Mesothelial cell of epicardium (in vitro differentiated cells): ENCODE measurements around the gene CAMTA1. TPM values are rescaled to one million over a fixed set of nuclear protein-coding genes. Genes with fewer than 3 reads are reported as not detected.

Source experiments
- DNase-seq, 2 experiments: peaks; one replicate each; pipeline ENCODE4 v3.0.0; 2021; ENCODE audit warnings: low spot score in 2 of 2; ENCODE audit not compliant: unreplicated experiment in 2 of 2
- H3K27ac Mint-ChIP-seq: 2 replicates; pipeline ENCODE4 v1.8.0; 2021; ENCODE audit warnings: mixed read lengths
- H3K27me3 Mint-ChIP-seq: 2 replicates; pipeline ENCODE4 v1.8.0; 2021; ENCODE audit warnings: low read depth, mixed read lengths
- H3K36me3 Mint-ChIP-seq: 2 replicates; pipeline ENCODE4 v1.8.0; 2021; ENCODE audit warnings: mixed read lengths
- H3K4me1 Mint-ChIP-seq: 2 replicates; pipeline ENCODE4 v1.8.0; 2021; ENCODE audit warnings: mixed read lengths
- H3K4me3 Mint-ChIP-seq: 2 replicates; pipeline ENCODE4 v1.8.0; 2021; ENCODE audit warnings: mild to moderate bottlenecking, moderate library complexity, mixed read lengths
- H3K9me3 Mint-ChIP-seq: 2 replicates; pipeline ENCODE4 v1.8.0; 2021; ENCODE audit warnings: mixed read lengths
- CTCF ChIP-seq: fragments of 200-600 bp; sonication (generic); IDR thresholded peaks from one replicate; pipeline ENCODE4 v1.5.0; 2021; ENCODE audit warnings: antibody characterized with exemption; ENCODE audit not compliant: unreplicated experiment
- total RNA-seq: library from RNA; stranded (reverse); gene quantifications from 3 replicates; pipeline ENCODE4 v1.2.1, GENCODE V29; 2021

CAMTA1 gene
- total RNA-seq, 1 donor from 2014 or later: 70.4 TPM

GRCh38 chr1:7171168-7171567 lies 385.9 kb downstream of the CAMTA1 start:
- no peaks in the 10 kb centered on the region for H3K36me3 Mint-ChIP-seq
- H3K9me3 Mint-ChIP-seq: no peaks in the 10 kb centered on the region
- peaks cover 58% of the 10 kb centered on the region for H3K27me3 Mint-ChIP-seq
- no peak for DNase-seq
- H3K4me3 Mint-ChIP-seq: no peak overlapping the region
- H3K27ac Mint-ChIP-seq: no peak overlapping the region
- TF ChIP-seq CTCF: no peak
- H3K4me1 Mint-ChIP-seq: no peaks in the 10 kb centered on the region

- DNase-seq: no peak
- Mint-ChIP-seq H3K9me3 (no peaks in the 10 kb centered on the region), H3K27ac (no peak overlapping the region), H3K27me3 (peaks cover 55% of the 10 kb centered on the region), H3K4me1 (no peaks in the 10 kb centered on the region), H3K36me3 (no peaks in the 10 kb centered on the region), H3K4me3 (no peak overlapping the region)
- TF ChIP-seq CTCF: no peak
These were observed 386.3 kb downstream of the CAMTA1 start for GRCh38 chr1:7171574-7171973.

GRCh38 chr1:7172804-7173203 lies 387.6 kb downstream of the CAMTA1 start:
- peaks cover 54% of the 10 kb centered on the region for H3K27me3 Mint-ChIP-seq
- no peaks in the 10 kb centered on the region for H3K36me3 Mint-ChIP-seq
- no peak for TF ChIP-seq CTCF
- no peak for DNase-seq
- H3K4me3 Mint-ChIP-seq: no peak overlapping the region
- H3K9me3 Mint-ChIP-seq: peaks cover 5% of the 10 kb centered on the region
- H3K4me1 Mint-ChIP-seq: no peaks in the 10 kb centered on the region
- H3K27ac Mint-ChIP-seq: no peak overlapping the region

GRCh38 chr1:7174561-7174960 lies 389.3 kb downstream of the CAMTA1 start:
- no peak for DNase-seq
- H3K4me3 Mint-ChIP-seq: no peak overlapping the region

GRCh38 chr1:7174980-7175906 lies 390.0 kb downstream of the CAMTA1 start:
- Mint-ChIP-seq H3K27me3 (peaks cover 45% of the 10 kb centered on the region), H3K9me3 (peaks cover 15% of the 10 kb centered on the region), H3K4me3 (no peak overlapping the region), H3K36me3 (no peaks in the 10 kb centered on the region), H3K4me1 (no peaks in the 10 kb centered on the region), H3K27ac (no peak overlapping the region)
- TF ChIP-seq CTCF: no peak
- DNase-seq: no peak

More at GRCh38 chr1:7174561-7174960, 389.3 kb downstream of the CAMTA1 start:
- Mint-ChIP-seq H3K27me3 (peaks cover 49% of the 10 kb centered on the region), H3K4me1 (no peaks in the 10 kb centered on the region), H3K9me3 (peaks cover 10% of the 10 kb centered on the region), H3K36me3 (no peaks in the 10 kb centered on the region), H3K27ac (no peak overlapping the region)
- no peak for TF ChIP-seq CTCF
